ENCODE results near the gene AGL. TPM values are rescaled to one million over a fixed set of nuclear protein-coding genes. Genes with fewer than 3 reads are reported as not detected.

Gene AGL
- total and polyA plus RNA-seq, 2 of the 13 experiments (the other 11 are each of a cell fraction or from before 2014, with no cell fraction given), result 4.3 to 13.1 TPM

- H3K4me3 ChIP-seq (replicated peaks in 1 of 3; ENCODE audit: insufficient read depth in 1 of 3, low read depth in 2 of 3, low read length in 3 of 3), result no peak overlapping the region
- no peak for ATAC-seq
- no peak for DNase-seq (ENCODE audit: low spot score)
- no peaks in the 10 kb centered on the region for H3K79me2 ChIP-seq (ENCODE audit: insufficient read depth, low read length)
- intact Hi-C loops (cut with micrococcal nuclease; ENCODE audit: unreplicated experiment) (loop anchor here (10.0 kb wide), 1 partner anchor 172 kb away; the partner anchor contains the start of genes SASS6 and TRMT13), in situ Hi-C loops (cut with HindIII; ENCODE audit: extremely low pct_ligation_motif_present, low pct_unique_long_range_greater_than_20kb) (no loop called here)
- TF ChIP-seq PAWR (CRISPR knock-in tag; IDR thresholded peaks at IDR 0.05; ENCODE audit: borderline replicate concordance) (no peak), ZFP36L1 (CRISPR knock-in tag; IDR thresholded peaks at IDR 0.05) (no peak), FOXK1 (CRISPR knock-in tag; IDR thresholded peaks at IDR 0.05; ENCODE audit: borderline replicate concordance, low read depth) (no peak), ZNF3 (CRISPR knock-in tag; IDR thresholded peaks at IDR 0.05) (no peak), ZNF878 (CRISPR knock-in tag; IDR thresholded peaks at IDR 0.05) (no peak), ZNF280D (CRISPR knock-in tag; IDR thresholded peaks at IDR 0.05) (no peak), ZNF547 (CRISPR knock-in tag; IDR thresholded peaks at IDR 0.05) (no peak), KLF13 (CRISPR knock-in tag; IDR thresholded peaks at IDR 0.05) (no peak), ZNF883 (CRISPR knock-in tag; IDR thresholded peaks at IDR 0.05; ENCODE audit: not compliant biosample characterization) (no peak), CREB1 (IDR thresholded peaks at IDR 0.05) (no peak), CREB1 (CRISPR knock-in tag; IDR thresholded peaks at IDR 0.05) (no peak), E2F1 (CRISPR knock-in tag; IDR thresholded peaks at IDR 0.05) (no peak), ZFP41 (CRISPR knock-in tag; IDR thresholded peaks at IDR 0.05; ENCODE audit: borderline replicate concordance) (no peak), FOXM1 (CRISPR knock-in tag; IDR thresholded peaks at IDR 0.05) (no peak), SP2 (CRISPR knock-in tag; IDR thresholded peaks at IDR 0.05) (no peak)
- H3K4me2 ChIP-seq (ENCODE audit: low read depth, low read length), result no peak overlapping the region
- CTCF ChIA-PET (ENCODE audit: low intra/inter-chr PET ratio, low total read pairs), result no interaction called here
- H3K27ac ChIP-seq (ENCODE audit: extremely low read length, insufficient read depth, low read length), result no peak overlapping the region
- no TSS peak for BruUV-seq (replicated peaks)
- no peaks in the 10 kb centered on the region for H3K9me3 ChIP-seq (ENCODE audit: low read length)
- H4K20me1 ChIP-seq (ENCODE audit: insufficient read depth, low read length), result no peaks in the 10 kb centered on the region
- FAIRE-seq, result no peak
- H3K27me3 ChIP-seq (ENCODE audit: control insufficient read depth in 1 of 2, insufficient read depth in 2 of 2, low read length in 2 of 2), result no peaks in the 10 kb centered on the region
- peaks cover under 1% of the 10 kb centered on the region; the same call in 1 of the 2 replicates for H3K4me1 ChIP-seq (ENCODE audit: insufficient read depth, low read length)
- H2AFZ ChIP-seq (ENCODE audit: low read length), result no peak overlapping the region
- H3K36me3 ChIP-seq (replicated peaks in 1 of 2; ENCODE audit: control insufficient read depth in 1 of 2, insufficient read depth in 2 of 2, low read length in 2 of 2), result no peaks in the 10 kb centered on the region
- no peak overlapping the region for H3K9ac ChIP-seq (ENCODE audit: insufficient read depth, low read depth, low read length)
- POLR2A ChIA-PET, result no interaction called here
Observed at GRCh38 chr1:99963041-99963795, 113.1 kb downstream of the AGL start.

Measured in HepG2 (cell line).